Astrocyte (in vitro differentiated cells and primary cell): Measurements from ENCODE around the gene SLC26A9. TPM values are rescaled to one million over a fixed set of nuclear protein-coding genes. Genes with fewer than 3 reads are reported as not detected.

Experiments
- DNase-seq: peaks from one replicate; pipeline ENCODE4 v3.0.0-alpha.2; 2010; ENCODE audit warnings: low read depth
- FAIRE-seq: peaks from 2 replicates; lab custom pipeline; 2011; peaks lifted over from hg19 to GRCh38; lab: Jason Lieb, UNC
- H2AFZ ChIP-seq: 2 replicates; pipeline ENCODE4 v1.6.0; 2012; ENCODE audit warnings: low read depth, low read length, inconsistent platforms
- H3K27ac ChIP-seq: 2 replicates; pipeline ENCODE4 v1.5.1; 2011; ENCODE audit warnings: low read depth, low read length, inconsistent platforms
- H3K27me3 ChIP-seq: 2 replicates; pipeline ENCODE4 v1.6.0; 2011; ENCODE audit warnings: low read length, inconsistent platforms; ENCODE audit not compliant: insufficient read depth
- H3K36me3 ChIP-seq: 2 replicates; pipeline ENCODE4 v1.5.1; 2011; ENCODE audit warnings: low read length, inconsistent platforms; ENCODE audit not compliant: insufficient read depth
- H3K4me1 ChIP-seq: 2 replicates; pipeline ENCODE4 v1.5.1; 2011; ENCODE audit warnings: low read length, inconsistent platforms; ENCODE audit not compliant: insufficient read depth
- H3K4me2 ChIP-seq: 2 replicates; pipeline ENCODE4 v1.6.0; 2012; ENCODE audit warnings: low read length, inconsistent platforms
- H3K4me3 ChIP-seq: 2 replicates; pipeline ENCODE4 v1.5.1; 2011; ENCODE audit warnings: low read depth, mild to moderate bottlenecking, low read length, inconsistent platforms; ENCODE audit not compliant: insufficient read depth
- H3K79me2 ChIP-seq: 2 replicates; pipeline ENCODE4 v1.6.0; 2012; ENCODE audit warnings: mild to moderate bottlenecking, low read length, inconsistent platforms; ENCODE audit not compliant: insufficient read depth
- H3K9ac ChIP-seq: 2 replicates; pipeline ENCODE4 v1.6.0; 2012; ENCODE audit warnings: mild to moderate bottlenecking, low read length, inconsistent platforms
- H3K9me3 ChIP-seq: 2 replicates; pipeline ENCODE4 v1.5.1; 2012; ENCODE audit warnings: low read depth, mild to moderate bottlenecking, low read length, inconsistent platforms; ENCODE audit not compliant: insufficient read depth
- H4K20me1 ChIP-seq: 2 replicates; pipeline ENCODE4 v1.6.0; 2012; ENCODE audit warnings: low read length, inconsistent platforms; ENCODE audit not compliant: insufficient read depth
- H3K27ac Mint-ChIP-seq: one replicate; pipeline ENCODE4 v1.8.0; 2021; ENCODE audit warnings: mild to moderate bottlenecking, mixed read lengths; ENCODE audit not compliant: unreplicated experiment
- H3K27me3 Mint-ChIP-seq: one replicate; pipeline ENCODE4 v1.8.0; 2021; ENCODE audit warnings: low read depth, mixed read lengths; ENCODE audit not compliant: unreplicated experiment
- H3K36me3 Mint-ChIP-seq: one replicate; pipeline ENCODE4 v1.8.0; 2021; ENCODE audit warnings: low read depth, mixed read lengths; ENCODE audit not compliant: unreplicated experiment
- H3K4me1 Mint-ChIP-seq: one replicate; pipeline ENCODE4 v1.8.0; 2021; ENCODE audit warnings: low read depth, mixed read lengths; ENCODE audit not compliant: unreplicated experiment
- H3K4me3 Mint-ChIP-seq: one replicate; pipeline ENCODE4 v1.8.0; 2021; ENCODE audit warnings: mild to moderate bottlenecking, moderate library complexity, mixed read lengths; ENCODE audit not compliant: unreplicated experiment
- H3K9me3 Mint-ChIP-seq: one replicate; pipeline ENCODE4 v1.8.0; 2021; ENCODE audit warnings: mild to moderate bottlenecking, mixed read lengths; ENCODE audit not compliant: unreplicated experiment
- CTCF ChIP-seq: IDR thresholded peaks from 2 replicates; pipeline ENCODE4 v1.5.1; 2011; ENCODE audit warnings: low read depth, mild to moderate bottlenecking, inconsistent platforms, low read length, moderate library complexity; ENCODE audit not compliant: insufficient read depth
- EZH2 ChIP-seq: IDR thresholded peaks from 2 replicates; pipeline ENCODE4 v1.6.1; 2012; ENCODE audit warnings: mild to moderate bottlenecking, low read length, inconsistent platforms; ENCODE audit not compliant: insufficient read depth
- total RNA-seq: library from RNA; stranded (reverse); gene quantifications from 2 replicates; pipeline ENCODE4 v1.2.1, GENCODE V29; 2021

Gene SLC26A9
- total RNA-seq, 1 donor from 2014 or later: not detected

- Histone ChIP-seq H3K79me2 (no peaks in the 10 kb centered on the region), H3K4me3 (no peak overlapping the region), H2AFZ (no peak overlapping the region), H3K9me3 (no peaks in the 10 kb centered on the region), H4K20me1 (no peaks in the 10 kb centered on the region), H3K4me1 (peaks cover 15% of the 10 kb centered on the region), H3K36me3 (no peaks in the 10 kb centered on the region), H3K27me3 (no peaks in the 10 kb centered on the region), H3K4me2 (peak overlapping the region; percentile 45), H3K27ac (no peak overlapping the region), H3K9ac (no peak overlapping the region)
- H3K4me3 Mint-ChIP-seq: no peak overlapping the region
- DNase-seq (peak; percentile 57), FAIRE-seq (no peak)
- no peaks in the 10 kb centered on the region for H3K9me3 Mint-ChIP-seq
- H3K4me1 Mint-ChIP-seq: peaks cover 6% of the 10 kb centered on the region
- no peak overlapping the region for H3K27ac Mint-ChIP-seq
- peaks cover 9% of the 10 kb centered on the region for H3K27me3 Mint-ChIP-seq
- no peaks in the 10 kb centered on the region for H3K36me3 Mint-ChIP-seq
- no peak for TF ChIP-seq EZH2
- no peak for TF ChIP-seq CTCF
These were observed 23.1 kb downstream of the SLC26A9 start for GRCh38 chr1:205920159-205920558.

- Histone ChIP-seq H3K9me3 (no peaks in the 10 kb centered on the region), H3K4me3 (no peak overlapping the region), H3K4me1 (peaks cover 15% of the 10 kb centered on the region), H3K79me2 (no peaks in the 10 kb centered on the region), H2AFZ (no peak overlapping the region), H3K9ac (no peak overlapping the region), H4K20me1 (no peaks in the 10 kb centered on the region), H3K27ac (no peak overlapping the region), H3K4me2 (no peak overlapping the region), H3K27me3 (no peaks in the 10 kb centered on the region), H3K36me3 (no peaks in the 10 kb centered on the region)
- no peaks in the 10 kb centered on the region for H3K36me3 Mint-ChIP-seq
- H3K4me1 Mint-ChIP-seq: peaks cover 6% of the 10 kb centered on the region
- DNase-seq (peak; percentile 64), FAIRE-seq (peak; percentile 98)
- no peak overlapping the region for H3K4me3 Mint-ChIP-seq
- H3K27me3 Mint-ChIP-seq: peaks cover 9% of the 10 kb centered on the region
- no peak overlapping the region for H3K27ac Mint-ChIP-seq
- H3K9me3 Mint-ChIP-seq: no peaks in the 10 kb centered on the region
- TF ChIP-seq CTCF: peak; percentile 91
- TF ChIP-seq EZH2: no peak
These were observed 24.1 kb downstream of the SLC26A9 start for GRCh38 chr1:205918955-205919746.
